ENCODE data around the gene FBXO7.
"Not testable (repeated sequence)": the region's sequence is repeated elsewhere in the genome, so short reads cannot be mapped to it uniquely, and the experiment has no call there.

DNA sequence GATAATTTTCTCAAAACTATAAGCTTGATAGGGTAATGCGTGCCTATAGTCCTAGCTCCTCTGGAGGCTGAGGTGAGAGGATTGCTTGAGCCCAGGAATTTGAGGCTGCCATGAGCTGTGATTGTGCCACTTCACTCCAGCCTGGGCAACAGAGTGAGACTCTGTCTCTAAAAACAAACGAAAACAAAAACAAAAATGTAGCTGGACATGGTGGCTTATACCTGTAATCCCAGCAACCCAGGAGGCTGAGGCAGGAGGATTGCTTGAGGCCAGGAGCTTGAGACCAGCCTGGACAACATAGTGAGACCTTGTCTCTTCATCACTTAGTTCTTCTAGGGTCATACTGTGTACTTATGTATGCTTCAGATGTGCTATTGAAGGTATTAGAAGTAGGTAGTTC, 3.9 kb downstream of the FBXO7 start:
- not testable (repeated sequence) for TF ChIP-seq POLR2A (IDR thresholded peaks at IDR 0.05; ENCODE audit: low read depth, low read length); POLR2AphosphoS5 (IDR thresholded peaks at IDR 0.05; ENCODE audit: low read depth, low read length); TAF1 (IDR thresholded peaks at IDR 0.05; ENCODE audit: borderline replicate concordance, low read depth, low read length)
